Gastroesophageal sphincter (tissue), 2 donors: ENCODE measurements around the gene BAIAP2.

ENCODE experiments used
- POLR2A ChIP-seq, 2 donors: fragments of 450-650 bp; IDR thresholded peaks; one replicate each; pipeline ENCODE4 v1.6.1; 2017; ENCODE audit warnings: antibody characterized with exemption in 2 of 2, mild to moderate bottlenecking in 2 of 2, moderate library complexity in 1 of 2
- POLR2AphosphoS5 ChIP-seq: sonication (generic); formaldehyde crosslinking; IDR thresholded peaks from one replicate; pipeline ENCODE4 v1.6.1; 2017; ENCODE audit warnings: antibody characterized with exemption

DNA sequence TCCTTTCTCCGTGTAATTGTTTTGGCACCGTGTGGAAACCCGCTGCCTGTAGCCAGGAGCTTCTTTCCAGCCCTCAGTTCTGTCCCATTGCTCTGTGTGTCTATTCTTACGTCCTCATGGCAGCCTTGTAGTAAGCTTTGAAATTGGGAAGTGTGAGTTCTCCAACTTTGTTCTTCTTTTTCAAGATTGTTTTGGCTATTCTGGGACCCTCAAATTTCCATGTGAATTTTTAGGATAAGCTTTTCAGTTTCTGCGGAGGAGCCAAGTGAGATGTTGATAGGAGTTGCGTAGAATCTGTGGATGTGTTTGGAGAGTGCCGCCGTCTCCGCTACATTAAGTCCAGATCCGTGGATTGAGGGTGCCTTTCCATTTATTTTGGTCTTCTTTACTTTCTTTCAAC is 28.1 kb upstream of the BAIAP2 start:
- TF ChIP-seq POLR2AphosphoS5 = no peak
- TF ChIP-seq POLR2A (IDR thresholded peaks at IDR 0.05) = no peak
